22Rv1 (cell line): ENCODE results near the gene GTPBP10.

Source experiments
- H3K27ac ChIP-seq: fragments of 450-650 bp; 2 replicates; pipeline ENCODE4 v1.5.1; 2017
- ZFX ChIP-seq: fragments of 450-650 bp; IDR thresholded peaks from 2 replicates; pipeline ENCODE4 v1.6.1; 2017; ENCODE audit warnings: antibody characterized with exemption, borderline replicate concordance
- TF ChIP-seq, protein P1 (sequence below): fragments of 450-650 bp; IDR thresholded peaks from 2 replicates; pipeline ENCODE4 v1.5.1; 2017; ENCODE audit warnings: mild to moderate bottlenecking

The GTPBP10 gene

DNA sequence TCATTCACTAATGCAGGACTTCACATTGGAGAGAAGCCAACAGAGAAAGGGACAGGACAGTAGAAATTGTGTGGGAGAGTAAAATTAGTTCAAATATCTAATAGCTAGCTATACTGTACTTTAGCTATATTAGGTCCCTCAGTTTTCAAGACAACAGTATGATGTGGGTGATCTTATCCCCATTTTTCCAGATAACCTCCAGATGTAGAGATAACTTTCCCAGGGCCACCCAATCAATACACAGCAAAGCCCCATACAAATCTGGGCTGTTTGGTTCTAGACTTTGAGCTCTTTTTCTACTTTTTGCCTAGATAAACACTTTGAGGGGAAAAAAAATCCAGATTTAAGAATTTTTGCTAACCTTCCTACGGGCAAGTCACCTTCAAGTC, 56.3 kb downstream of the GTPBP10 start:
- peak overlapping the region; percentile 82 for H3K27ac ChIP-seq
- TF ChIP-seq, protein P1, sequence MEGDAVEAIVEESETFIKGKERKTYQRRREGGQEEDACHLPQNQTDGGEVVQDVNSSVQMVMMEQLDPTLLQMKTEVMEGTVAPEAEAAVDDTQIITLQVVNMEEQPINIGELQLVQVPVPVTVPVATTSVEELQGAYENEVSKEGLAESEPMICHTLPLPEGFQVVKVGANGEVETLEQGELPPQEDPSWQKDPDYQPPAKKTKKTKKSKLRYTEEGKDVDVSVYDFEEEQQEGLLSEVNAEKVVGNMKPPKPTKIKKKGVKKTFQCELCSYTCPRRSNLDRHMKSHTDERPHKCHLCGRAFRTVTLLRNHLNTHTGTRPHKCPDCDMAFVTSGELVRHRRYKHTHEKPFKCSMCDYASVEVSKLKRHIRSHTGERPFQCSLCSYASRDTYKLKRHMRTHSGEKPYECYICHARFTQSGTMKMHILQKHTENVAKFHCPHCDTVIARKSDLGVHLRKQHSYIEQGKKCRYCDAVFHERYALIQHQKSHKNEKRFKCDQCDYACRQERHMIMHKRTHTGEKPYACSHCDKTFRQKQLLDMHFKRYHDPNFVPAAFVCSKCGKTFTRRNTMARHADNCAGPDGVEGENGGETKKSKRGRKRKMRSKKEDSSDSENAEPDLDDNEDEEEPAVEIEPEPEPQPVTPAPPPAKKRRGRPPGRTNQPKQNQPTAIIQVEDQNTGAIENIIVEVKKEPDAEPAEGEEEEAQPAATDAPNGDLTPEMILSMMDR, result no peak
- TF ChIP-seq ZFX, result no peak

DNA sequence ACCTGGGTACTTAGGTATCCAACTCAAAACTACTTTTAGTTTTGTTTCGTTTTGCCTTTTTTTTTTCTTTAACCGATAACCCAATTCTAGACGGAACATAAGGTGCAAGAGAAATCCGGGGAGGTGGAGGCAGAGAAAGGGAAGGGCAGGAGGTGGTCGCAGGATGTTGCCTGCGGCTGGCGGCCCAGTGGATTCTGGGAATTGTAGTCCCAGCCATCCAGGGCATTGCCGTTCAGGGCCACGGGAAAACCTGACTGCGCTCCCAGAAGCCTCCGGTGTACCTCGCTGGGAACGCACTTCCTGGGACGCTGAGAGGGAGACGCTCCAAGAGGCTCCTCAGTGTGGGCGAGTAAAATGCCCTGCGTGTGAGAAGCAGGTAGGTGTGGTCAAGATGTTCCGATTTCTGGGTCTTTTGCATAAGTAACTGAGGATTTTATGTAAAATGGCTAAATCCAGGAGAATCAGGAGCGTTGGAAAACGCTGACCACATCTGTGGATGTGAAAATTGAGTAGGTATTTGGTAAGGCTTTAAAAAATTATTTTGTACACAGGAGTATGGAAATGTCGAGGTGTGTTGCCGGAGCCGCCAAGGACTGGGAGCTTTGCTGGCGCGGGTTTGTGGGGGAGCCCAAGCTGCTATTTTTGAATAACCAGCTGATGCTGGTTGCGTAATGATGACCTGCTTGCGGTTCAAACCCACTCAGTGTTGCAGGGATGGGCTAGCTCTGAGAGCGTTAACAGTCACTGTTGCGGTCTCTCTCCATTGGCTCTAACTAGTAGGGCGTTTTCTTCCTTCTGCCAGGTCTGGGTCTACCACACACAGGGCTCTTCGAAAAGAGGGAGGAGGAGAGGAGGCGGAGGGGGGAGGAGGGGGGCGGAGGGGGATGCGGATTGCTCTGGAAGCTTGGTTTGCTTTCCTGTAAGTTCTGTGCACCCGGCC, 56.9 kb downstream of the GTPBP10 start, which contains the start of gene CLDN12:
TSS of gene CLDN12 (plus strand) at position 288 of the 940 bp plus-strand sequence. CDS start 9,216 bp downstream, outside the sequence.
- TF ChIP-seq, protein P1, result no peak
- no peak for TF ChIP-seq ZFX
- H3K27ac ChIP-seq, result peak within 1 kb of the TSS; percentile 82

DNA sequence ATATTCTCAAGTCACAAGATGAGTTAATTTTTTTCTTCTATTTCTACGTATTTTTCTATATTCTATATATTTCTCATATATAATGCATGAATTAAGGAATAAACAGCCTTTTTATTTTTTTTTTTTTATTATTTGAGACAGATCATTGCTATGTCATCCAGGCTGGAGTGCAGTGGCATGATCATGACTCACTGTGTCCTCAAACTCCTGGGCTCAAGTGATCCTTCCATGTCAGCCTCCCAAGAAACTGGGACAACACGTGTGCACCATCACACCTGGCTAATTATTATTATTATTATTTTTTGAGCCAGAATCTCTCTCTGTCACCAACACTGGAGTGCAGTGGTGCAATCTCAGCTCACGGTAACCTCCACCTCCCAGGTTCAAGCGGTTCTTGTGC, 58.3 kb downstream of the GTPBP10 start:
- no peak overlapping the region for H3K27ac ChIP-seq

GRCh38 chr7:90407484-90407821, 60.9 kb downstream of the GTPBP10 start:
- TF ChIP-seq, protein P1, result no peak
- no peak for TF ChIP-seq ZFX
- H3K27ac ChIP-seq, result peak overlapping the region; percentile 22

More for the DNA sequence above, 58.3 kb downstream of the GTPBP10 start:
- TF ChIP-seq, protein P1, result no peak
- TF ChIP-seq ZFX, result no peak

DNA sequence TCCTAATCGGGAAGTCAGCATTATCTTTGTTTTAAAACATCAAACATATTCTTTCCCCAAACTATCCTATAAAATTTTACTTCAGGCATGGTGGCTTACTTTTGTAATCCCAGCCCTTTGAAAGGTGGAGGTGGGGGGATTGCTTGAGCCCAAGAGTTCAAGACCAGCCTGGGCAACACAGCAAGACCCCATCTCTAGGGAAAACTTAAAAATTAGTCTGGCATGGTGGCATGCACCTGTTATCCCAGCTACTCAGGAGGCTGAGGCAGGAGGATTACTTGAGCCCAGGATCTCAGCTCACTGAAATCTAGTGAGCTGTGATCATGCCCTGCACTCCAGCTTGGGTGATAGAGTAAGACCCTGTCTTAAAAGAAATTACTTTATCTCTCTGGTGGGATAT, 61.6 kb downstream of the GTPBP10 start:
- TF ChIP-seq, protein P1, result no peak
- TF ChIP-seq ZFX, result no peak
- H3K27ac ChIP-seq, result peak overlapping the region; percentile 22; the same call in 1 of the 2 replicates

- no peak for TF ChIP-seq ZFX
- TF ChIP-seq, protein P1, result no peak
- H3K27ac ChIP-seq, result peak overlapping the region; percentile 70
Observed at GRCh38 chr7:90409667-90410066, 63.2 kb downstream of the GTPBP10 start.

GRCh38 chr7:90411510-90411909, 65.0 kb downstream of the GTPBP10 start:
- TF ChIP-seq, protein P1, result no peak
- TF ChIP-seq ZFX, result no peak
- peak overlapping the region; percentile 70 for H3K27ac ChIP-seq
